Esophagus squamous epithelium (tissue), 5 donors: ENCODE measurements around the gene TMED10. TPM values are rescaled to one million over a fixed set of nuclear protein-coding genes. Genes with fewer than 3 reads are reported as not detected.
A peak's percentile ranks its signal among the peaks of the same experiment; 100 is the strongest.

ENCODE experiments used
- DNase-seq: peaks from one replicate; lab custom pipeline; 2025; lab: John Stamatoyannopoulos, UW
- H3K27ac ChIP-seq, 4 donors: fragments of 200-600 bp; sonication (generic); one replicate each; pipeline ENCODE4 v1.5.1; 2016 to 2019; ENCODE audit warnings: mild to moderate bottlenecking in 1 of 4
- H3K27me3 ChIP-seq, 4 donors: fragments of 200-600 bp; sonication (generic); 1 replicate in 3 of 4; 2 replicates in 1 of 4; pipeline versions ENCODE4 v1.5.1 to v1.6.0; 2017 to 2021; ENCODE audit warnings: antibody characterized with exemption in 1 of 4
- H3K36me3 ChIP-seq, 3 donors: fragments of 200-600 bp; sonication (generic); one replicate each; pipeline ENCODE4 v1.5.1; 2016 to 2019
- H3K4me1 ChIP-seq, 3 donors: fragments of 200-600 bp; sonication (generic); one replicate each; pipeline ENCODE4 v1.5.1; 2017 to 2019
- H3K4me3 ChIP-seq, 4 donors: fragments of 200-600 bp; sonication (generic); 1 replicate in 3 of 4; 2 replicates in 1 of 4; pipeline ENCODE4 v1.5.1; 2016 to 2019; ENCODE audit warnings: mild to moderate bottlenecking in 2 of 4, moderate library complexity in 1 of 4
- H3K9me3 ChIP-seq, 3 donors: fragments of 200-600 bp; sonication (generic); one replicate each; pipeline ENCODE4 v1.5.1; 2016 to 2019
- CTCF ChIP-seq, 6 experiments: fragments of 450-650 bp in 4 of 6; fragments of 200-600 bp in 2 of 6; sonication (generic) in 2 of 6; IDR thresholded peaks; one replicate each; pipeline ENCODE4 v1.5.1; 2016 to 2019; ENCODE audit warnings: antibody characterized with exemption in 6 of 6, mild to moderate bottlenecking in 4 of 6, moderate library complexity in 4 of 6
- POLR2A ChIP-seq, 4 donors: fragments of 450-650 bp; IDR thresholded peaks; one replicate each; pipeline ENCODE4 v1.6.1; 2017; ENCODE audit warnings: antibody characterized with exemption in 4 of 4, mild to moderate bottlenecking in 4 of 4, moderate library complexity in 3 of 4
- WGBS, 2 donors: methylation state at CpG; one replicate each; pipeline ENCODE4 v1.1.5; 2018; 5-methylcytosine and 5-hydroxymethylcytosine counted together
- intact Hi-C: fragments of 100-400 bp; cut with DNase I; formaldehyde crosslinking; loops from one replicate; pipeline ENCODE4 v1.15.0; 2022
- total RNA-seq, 4 donors: library from RNA; depleted of rRNA; stranded (reverse); fragments of >200 nt; gene quantifications; one replicate each; pipeline ENCODE4 v1.1.0, GENCODE V29; 2016
- donor health status: DM: yes; HTN: yes; CAD: no.

Gene TMED10
- total RNA-seq, 4 donors from 2014 or later: 174 to 267 (median 206) TPM

- no peaks in the 10 kb centered on the region for H3K36me3 ChIP-seq
- no peak for DNase-seq
- no peak overlapping the region for H3K4me3 ChIP-seq
- H3K27ac ChIP-seq: no peak overlapping the region
- WGBS, 2 donors: 78 to 90% methylated on average over 2 to 4 of the region's 4 CpGs
- intact Hi-C loops: no loop called here
- peaks cover 14 to 34% (median 16%) of the 10 kb centered on the region in 3 donors for H3K4me1 ChIP-seq
- no peaks in the 10 kb centered on the region for H3K27me3 ChIP-seq
- no peaks in the 10 kb centered on the region for H3K9me3 ChIP-seq
- TF ChIP-seq CTCF (IDR thresholded peaks at IDR 0.05): no peak
- TF ChIP-seq POLR2A (IDR thresholded peaks at IDR 0.05): no peak
Observed at GRCh38 chr14:75196468-75196867, 20.1 kb upstream of the TMED10 start.

DNA sequence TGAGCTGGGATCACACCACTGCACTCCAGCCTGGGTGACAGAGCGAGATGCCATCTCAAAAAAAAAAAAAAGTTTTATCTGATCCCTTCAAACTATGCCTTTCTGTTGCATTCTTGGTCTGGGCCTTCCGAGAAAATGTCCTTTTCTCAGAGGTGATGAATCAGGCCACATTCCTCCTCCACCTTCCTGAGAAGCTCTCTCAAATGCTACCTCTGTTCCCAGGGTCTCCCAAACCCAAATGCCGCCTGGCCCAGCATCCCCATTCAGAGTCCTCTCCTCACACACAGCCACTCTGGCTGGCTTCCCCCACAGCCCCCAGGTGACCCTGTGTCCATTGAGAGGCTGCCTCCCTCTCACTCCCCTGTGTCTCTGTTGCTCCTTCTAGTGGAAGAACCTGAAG, 19.7 kb upstream of the TMED10 start:
- Histone ChIP-seq H3K9me3 (no peaks in the 10 kb centered on the region), H3K27ac (no peak overlapping the region), H3K4me1 (peaks cover 13 to 30% (median 14%) of the 10 kb centered on the region in 3 donors), H3K4me3 (no peak overlapping the region), H3K36me3 (no peaks in the 10 kb centered on the region), H3K27me3 (no peaks in the 10 kb centered on the region)
- TF ChIP-seq POLR2A (IDR thresholded peaks at IDR 0.05) (no peak), CTCF (IDR thresholded peaks at IDR 0.05) (no peak)
- WGBS, 2 donors: 92 to 100% methylated on average over 3 of the region's 3 CpGs
- no peak for DNase-seq
- intact Hi-C loops: no loop called here

DNA sequence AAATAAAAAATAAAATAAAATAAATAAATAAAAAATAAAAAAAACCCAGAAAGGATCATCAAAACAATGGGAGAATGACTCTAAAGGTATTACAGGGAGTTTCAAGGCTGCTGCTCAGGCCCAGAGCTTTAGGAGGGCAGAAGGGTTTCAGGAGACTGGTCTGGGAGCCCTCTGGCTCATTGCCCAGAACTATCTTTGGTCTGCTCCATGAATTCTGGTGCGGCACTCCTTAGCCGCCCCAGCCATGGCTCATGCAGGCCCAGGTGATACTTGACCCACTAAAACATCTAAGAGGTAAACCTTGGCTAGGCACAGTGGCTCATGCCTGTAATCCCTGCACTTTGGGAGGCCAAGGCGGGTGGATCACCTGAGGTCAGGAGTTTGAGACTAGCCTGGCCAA, 14.7 kb upstream of the TMED10 start:
- H3K4me1 ChIP-seq: no peaks in the 10 kb centered on the region
- intact Hi-C loops: no loop called here
- no peak overlapping the region for H3K27ac ChIP-seq
- no peaks in the 10 kb centered on the region for H3K27me3 ChIP-seq
- DNase-seq: no peak
- no peaks in the 10 kb centered on the region for H3K36me3 ChIP-seq
- WGBS, 2 donors: 76% methylated on average over 2 of the region's 3 CpGs; no CpG with 5 or more reads in 1 of the 2 donors
- no peak overlapping the region for H3K4me3 ChIP-seq
- TF ChIP-seq POLR2A (IDR thresholded peaks at IDR 0.05) (no peak), CTCF (IDR thresholded peaks at IDR 0.05) (no peak)
- H3K9me3 ChIP-seq: no peaks in the 10 kb centered on the region

DNA sequence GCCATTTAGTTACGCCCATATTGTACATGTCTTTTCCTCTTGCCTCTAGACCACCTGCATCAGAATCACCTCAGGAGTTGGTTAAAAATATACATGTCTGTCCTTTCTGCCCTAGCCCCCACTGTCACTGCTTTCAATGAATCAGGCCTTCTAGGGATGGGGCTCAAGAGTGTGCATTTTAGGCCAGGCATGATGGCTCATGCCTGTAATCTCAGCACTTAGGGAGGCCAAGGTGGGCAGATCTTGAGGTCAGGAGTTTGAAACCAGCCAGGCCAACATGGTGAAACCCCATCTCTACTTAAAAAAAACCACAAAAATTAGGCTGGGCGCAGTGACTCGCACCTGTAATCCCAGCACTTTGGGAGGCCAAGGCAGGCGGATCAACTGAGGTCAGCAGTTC, 13.6 kb upstream of the TMED10 start:
- H3K27ac ChIP-seq: no peak overlapping the region
- H3K4me1 ChIP-seq: no peaks in the 10 kb centered on the region
- intact Hi-C loops: no loop called here
- no peaks in the 10 kb centered on the region for H3K27me3 ChIP-seq
- H3K4me3 ChIP-seq: no peak overlapping the region
- no peak for DNase-seq
- no peak for TF ChIP-seq CTCF (IDR thresholded peaks at IDR 0.05)
- no peak for TF ChIP-seq POLR2A (IDR thresholded peaks at IDR 0.05)
- 77 to 95% methylated on average over 4 of the region's 4 CpGs for WGBS, 2 donors
- H3K9me3 ChIP-seq: no peaks in the 10 kb centered on the region
- H3K36me3 ChIP-seq: no peaks in the 10 kb centered on the region

- no peaks in the 10 kb centered on the region for H3K36me3 ChIP-seq
- TF ChIP-seq POLR2A (IDR thresholded peaks at IDR 0.05) (no peak), CTCF (IDR thresholded peaks at IDR 0.05) (no peak)
- intact Hi-C loops: no loop called here
- H3K4me3 ChIP-seq: no peak overlapping the region
- no peaks in the 10 kb centered on the region for H3K9me3 ChIP-seq
- WGBS, 2 donors: 74 to 93% methylated on average over 7 of the region's 7 CpGs
- no peaks in the 10 kb centered on the region for H3K4me1 ChIP-seq
- DNase-seq: no peak
- no peaks in the 10 kb centered on the region for H3K27me3 ChIP-seq
- peak overlapping the region in 2 of 4 donors; percentile 33 to 53 for H3K27ac ChIP-seq
Observed at GRCh38 chr14:75188520-75189268, 12.3 kb upstream of the TMED10 start.
